ENCODE results near the gene NDUFS2. TPM values are rescaled to one million over a fixed set of nuclear protein-coding genes. Genes with fewer than 3 reads are reported as not detected.

The NDUFS2 gene
- polyA plus RNA-seq, 1 donor from 2014 or later: 71.3 TPM

- no peaks in the 10 kb centered on the region for H3K27me3 Mint-ChIP-seq
- H3K27ac Mint-ChIP-seq: peak overlapping the region in 1 of 3 donors; percentile 51
- peaks cover 41 to 65% (median 51%) of the 10 kb centered on the region in 3 donors for H3K4me1 Mint-ChIP-seq
- no peak overlapping the region for H3K4me3 Mint-ChIP-seq
- H3K36me3 Mint-ChIP-seq: peaks cover 3% of the 10 kb centered on the region
- no peaks in the 10 kb centered on the region for H3K9me3 Mint-ChIP-seq
Measured at GRCh38 chr1:161179698-161180097, 22.5 kb upstream of the NDUFS2 start.

GRCh38 chr1:161180639-161181038 lies 21.5 kb upstream of the NDUFS2 start:
- peaks cover 3% of the 10 kb centered on the region for H3K36me3 Mint-ChIP-seq
- peak overlapping the region in 1 of 3 donors; percentile 51 for H3K27ac Mint-ChIP-seq
- H3K27me3 Mint-ChIP-seq: no peaks in the 10 kb centered on the region
- no peaks in the 10 kb centered on the region for H3K9me3 Mint-ChIP-seq
- H3K4me1 Mint-ChIP-seq: peaks cover 47 to 66% (median 52%) of the 10 kb centered on the region in 3 donors
- peak overlapping the region in 3 of 4 donors; percentile 17 to 69 (median 68) for H3K4me3 Mint-ChIP-seq

DNA sequence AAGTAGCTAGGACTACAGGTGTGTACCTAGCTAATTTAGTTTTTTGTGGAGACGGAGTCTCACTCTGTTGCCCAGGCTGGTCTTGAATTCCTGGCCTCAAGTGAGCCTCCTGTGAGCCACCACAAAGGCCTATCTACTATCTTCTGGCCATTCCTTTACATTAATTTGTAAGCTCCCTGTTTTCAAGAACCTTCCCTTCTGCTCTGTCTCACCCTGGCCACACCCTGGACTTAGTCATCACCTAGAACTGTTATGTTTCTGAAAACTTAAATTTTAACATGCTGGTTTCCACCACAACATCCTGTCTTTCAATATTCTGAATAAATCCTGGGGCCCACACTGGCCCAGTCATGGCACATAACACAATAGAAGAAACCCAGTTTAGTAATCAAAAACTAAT lies 20.0 kb upstream of the NDUFS2 start:
- H3K36me3 Mint-ChIP-seq: peaks cover 3% of the 10 kb centered on the region
- peak overlapping the region; percentile 49 to 80 (median 69) for H3K27ac Mint-ChIP-seq
- H3K4me1 Mint-ChIP-seq: peaks cover 49 to 68% (median 58%) of the 10 kb centered on the region in 3 donors
- no peaks in the 10 kb centered on the region for H3K27me3 Mint-ChIP-seq
- H3K4me3 Mint-ChIP-seq: peak overlapping the region; percentile 3 to 78 (median 73)
- H3K9me3 Mint-ChIP-seq: no peaks in the 10 kb centered on the region

DNA sequence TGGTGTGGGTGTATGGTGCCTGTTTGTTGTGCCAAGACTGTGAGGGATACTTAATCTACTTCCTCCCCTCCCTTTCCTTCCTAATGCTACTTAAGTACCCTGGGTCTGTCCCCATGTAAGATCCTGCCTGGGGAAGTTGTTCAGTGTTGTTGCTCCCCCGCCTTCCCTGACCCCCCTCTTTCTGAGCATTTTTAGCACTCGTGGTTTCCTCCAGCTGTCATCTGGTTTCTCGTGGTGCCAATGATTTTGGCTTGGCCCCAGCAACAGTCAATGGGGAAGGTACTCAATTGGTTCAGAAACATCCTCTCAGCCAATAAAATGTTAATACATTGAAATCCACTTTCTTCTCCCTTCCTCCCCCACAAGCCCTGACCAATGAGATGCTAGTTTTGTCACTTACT lies 16.9 kb upstream of the NDUFS2 start:
- Mint-ChIP-seq H3K27me3 (no peaks in the 10 kb centered on the region), H3K4me1 (peaks cover 40 to 65% (median 64%) of the 10 kb centered on the region in 3 donors), H3K36me3 (peaks cover 3% of the 10 kb centered on the region), H3K9me3 (no peaks in the 10 kb centered on the region), H3K27ac (peak overlapping the region; percentile 40 to 95 (median 70)), H3K4me3 (peak overlapping the region; percentile 67 to 92 (median 84))

- Mint-ChIP-seq H3K4me3 (peak overlapping the region; percentile 67 to 92 (median 84)), H3K36me3 (peaks cover 3% of the 10 kb centered on the region), H3K27me3 (no peaks in the 10 kb centered on the region), H3K4me1 (peaks cover 35 to 60% (median 59%) of the 10 kb centered on the region in 3 donors), H3K9me3 (no peaks in the 10 kb centered on the region), H3K27ac (peak overlapping the region; percentile 40 to 95 (median 70))
Measured at GRCh38 chr1:161185732-161186311, 16.3 kb upstream of the NDUFS2 start.

GRCh38 chr1:161187311-161187710 lies 14.9 kb upstream of the NDUFS2 start:
- peaks cover 3% of the 10 kb centered on the region for H3K36me3 Mint-ChIP-seq
- H3K9me3 Mint-ChIP-seq: no peaks in the 10 kb centered on the region
- peak overlapping the region; percentile 70 to 95 (median 90) for H3K27ac Mint-ChIP-seq
- peaks cover 31 to 56% (median 55%) of the 10 kb centered on the region in 3 donors for H3K4me1 Mint-ChIP-seq
- H3K27me3 Mint-ChIP-seq: no peaks in the 10 kb centered on the region
- H3K4me3 Mint-ChIP-seq: peak overlapping the region in 2 of 4 donors; percentile 9 to 61

DNA sequence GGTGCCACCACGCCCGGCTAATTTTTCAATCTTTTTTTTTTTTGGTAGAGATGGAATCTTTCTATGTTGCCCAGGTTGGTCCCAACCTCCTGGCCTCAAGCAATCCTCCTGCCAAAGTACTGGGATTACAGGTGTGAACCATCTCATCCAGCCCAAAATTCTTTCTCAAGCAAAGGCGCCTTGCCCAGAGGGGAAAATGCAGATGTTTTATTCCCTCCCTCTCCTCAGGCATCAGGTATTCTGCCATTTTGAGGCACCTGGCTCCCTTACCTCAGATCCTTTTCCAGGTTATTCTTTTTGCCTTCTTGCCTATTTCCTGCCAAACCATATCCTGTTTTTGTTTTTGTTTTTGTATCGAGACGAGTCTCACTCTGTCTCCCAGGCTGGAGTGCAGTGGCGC lies 13.8 kb upstream of the NDUFS2 start:
- Mint-ChIP-seq H3K27me3 (no peaks in the 10 kb centered on the region), H3K4me1 (peaks cover 35 to 56% (median 55%) of the 10 kb centered on the region in 3 donors), H3K9me3 (no peaks in the 10 kb centered on the region), H3K36me3 (no peaks in the 10 kb centered on the region), H3K27ac (peak overlapping the region in 1 of 3 donors; percentile 73), H3K4me3 (no peak overlapping the region)

DNA sequence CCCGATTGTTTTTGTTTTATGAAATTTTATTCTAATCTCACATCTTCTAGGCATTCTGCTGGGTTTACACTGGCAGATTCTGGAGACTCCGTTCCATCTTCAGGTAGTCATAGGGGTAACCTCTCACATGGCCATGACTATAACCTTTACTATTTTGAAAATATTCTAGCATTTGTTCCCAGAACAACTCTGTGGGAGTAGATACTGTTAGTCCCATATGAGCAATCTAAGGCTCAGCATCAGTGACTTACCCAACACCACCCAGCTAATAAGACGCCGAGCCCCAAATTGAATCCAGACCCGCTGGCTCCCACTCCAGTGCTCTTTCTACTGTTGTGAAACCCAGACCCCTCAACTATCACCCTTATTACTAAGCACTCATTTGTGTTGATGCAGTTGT lies 13.1 kb upstream of the NDUFS2 start:
- no peak overlapping the region for H3K4me3 Mint-ChIP-seq
- no peaks in the 10 kb centered on the region for H3K9me3 Mint-ChIP-seq
- peaks cover 31 to 51% (median 49%) of the 10 kb centered on the region in 3 donors for H3K4me1 Mint-ChIP-seq
- no peaks in the 10 kb centered on the region for H3K36me3 Mint-ChIP-seq
- no peaks in the 10 kb centered on the region for H3K27me3 Mint-ChIP-seq
- no peak overlapping the region for H3K27ac Mint-ChIP-seq

DNA sequence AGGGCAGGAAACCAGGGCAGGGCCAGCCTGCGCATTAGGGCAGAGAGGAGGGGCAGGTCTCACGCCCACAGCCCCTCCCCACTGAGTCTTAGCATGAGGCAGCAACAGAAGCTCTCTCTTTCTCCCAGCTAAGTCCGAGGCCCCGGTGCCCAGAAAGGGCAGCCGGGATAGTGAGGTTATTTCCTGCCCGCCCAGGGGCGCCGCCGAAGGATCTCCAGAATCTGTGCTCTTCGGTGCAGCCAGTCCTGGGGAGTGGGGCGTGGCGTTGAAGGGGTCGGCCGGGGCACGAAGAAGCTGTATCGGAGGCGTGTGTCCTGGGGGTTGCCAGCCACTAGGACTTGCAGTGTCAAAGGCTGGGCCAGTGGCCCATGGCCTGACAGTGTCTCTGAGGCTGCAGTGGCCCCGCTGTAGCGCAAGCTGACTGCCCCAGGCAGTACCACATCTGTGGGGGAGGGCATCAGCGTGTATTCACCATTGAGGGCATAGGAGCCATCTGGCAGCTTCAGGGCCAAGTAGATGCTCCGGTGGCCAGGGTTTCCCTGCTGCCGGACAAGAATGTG lies 11.1 kb upstream of the NDUFS2 start:
- Mint-ChIP-seq H3K27ac (no peak overlapping the region), H3K27me3 (no peaks in the 10 kb centered on the region), H3K9me3 (no peaks in the 10 kb centered on the region), H3K4me3 (no peak overlapping the region), H3K4me1 (peaks cover 26 to 46% (median 45%) of the 10 kb centered on the region in 3 donors), H3K36me3 (no peaks in the 10 kb centered on the region)

- H3K4me3 Mint-ChIP-seq: no peak overlapping the region
- peaks cover 23 to 36% (median 35%) of the 10 kb centered on the region in 3 donors for H3K4me1 Mint-ChIP-seq
- H3K27me3 Mint-ChIP-seq: no peaks in the 10 kb centered on the region
- H3K9me3 Mint-ChIP-seq: no peaks in the 10 kb centered on the region
- H3K27ac Mint-ChIP-seq: no peak overlapping the region
- no peaks in the 10 kb centered on the region for H3K36me3 Mint-ChIP-seq
Measured at GRCh38 chr1:161191971-161192370, 10.2 kb upstream of the NDUFS2 start.

GRCh38 chr1:161192476-161193465 lies 9.4 kb upstream of the NDUFS2 start:
- no peaks in the 10 kb centered on the region for H3K27me3 Mint-ChIP-seq
- H3K9me3 Mint-ChIP-seq: no peaks in the 10 kb centered on the region
- H3K27ac Mint-ChIP-seq: peak overlapping the region; percentile 10 to 86 (median 41)
- peaks cover 16 to 29% (median 27%) of the 10 kb centered on the region in 3 donors for H3K4me1 Mint-ChIP-seq
- no peaks in the 10 kb centered on the region for H3K36me3 Mint-ChIP-seq
- peak overlapping the region in 1 of 4 donors; percentile 42 for H3K4me3 Mint-ChIP-seq

- Mint-ChIP-seq H3K27ac (no peak overlapping the region), H3K4me1 (peaks cover 16 to 26% (median 23%) of the 10 kb centered on the region in 3 donors), H3K9me3 (no peaks in the 10 kb centered on the region)
Measured at GRCh38 chr1:161193561-161194235, 8.5 kb upstream of the NDUFS2 start.

DNA sequence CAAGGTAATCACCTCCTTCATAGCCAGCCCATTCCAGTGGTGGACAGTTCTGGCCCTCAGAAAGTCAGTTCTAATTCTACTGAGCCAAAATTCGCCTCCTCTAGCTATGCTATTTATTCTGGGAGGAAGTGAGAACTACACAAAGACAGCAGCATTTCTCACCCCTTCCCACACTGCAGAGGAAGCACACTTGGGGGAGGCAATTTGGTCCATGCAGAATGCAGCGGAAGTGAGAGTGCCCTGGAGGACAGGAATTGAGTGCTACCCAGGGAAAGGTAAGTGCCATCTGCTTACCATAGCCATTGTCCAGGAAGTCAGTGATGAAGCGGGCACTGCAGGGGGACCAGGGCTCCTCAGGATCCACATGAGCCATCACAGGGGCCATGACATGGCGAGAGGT lies 7.0 kb upstream of the NDUFS2 start:
- H3K27ac Mint-ChIP-seq: peak overlapping the region in 2 of 3 donors; percentile 6 to 91
- peaks cover 16 to 24% (median 20%) of the 10 kb centered on the region in 3 donors for H3K4me1 Mint-ChIP-seq
- H3K27me3 Mint-ChIP-seq: no peaks in the 10 kb centered on the region
- H3K4me3 Mint-ChIP-seq: peak overlapping the region in 2 of 4 donors; percentile 32 to 90
- no peaks in the 10 kb centered on the region for H3K9me3 Mint-ChIP-seq
- H3K36me3 Mint-ChIP-seq: no peaks in the 10 kb centered on the region

More at GRCh38 chr1:161193561-161194235, 8.5 kb upstream of the NDUFS2 start:
- no peak overlapping the region for H3K4me3 Mint-ChIP-seq
- no peaks in the 10 kb centered on the region for H3K36me3 Mint-ChIP-seq
- no peaks in the 10 kb centered on the region for H3K27me3 Mint-ChIP-seq

DNA sequence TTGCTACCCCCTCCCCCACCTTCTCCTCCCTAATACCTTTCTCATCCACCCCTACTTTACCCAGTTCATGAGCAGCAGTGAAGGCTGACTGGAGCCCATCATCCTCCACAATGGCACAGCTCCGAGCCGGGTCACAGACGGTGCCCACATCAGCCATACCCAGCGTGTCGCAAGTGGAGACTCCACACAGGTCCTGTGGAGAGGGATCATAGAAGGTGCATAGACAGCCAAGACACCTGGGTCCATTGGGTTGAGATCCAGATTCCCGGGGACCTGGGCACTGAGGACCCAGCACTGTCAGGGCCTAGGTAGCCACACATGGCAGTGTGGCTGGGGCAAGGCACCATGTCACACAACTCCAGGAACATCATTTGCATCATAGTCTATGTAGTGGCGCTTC lies 6.1 kb upstream of the NDUFS2 start:
- Mint-ChIP-seq H3K9me3 (no peaks in the 10 kb centered on the region), H3K36me3 (no peaks in the 10 kb centered on the region), H3K27me3 (no peaks in the 10 kb centered on the region), H3K4me3 (peak overlapping the region in 1 of 4 donors; percentile 17), H3K4me1 (peaks cover 17 to 24% (median 23%) of the 10 kb centered on the region in 3 donors), H3K27ac (peak overlapping the region in 1 of 3 donors; percentile 25)
